WTC11 (cell line): ENCODE results near the gene LMO2.

ENCODE experiments used
- KAT7 ChIP-seq: sonication (generic); formaldehyde crosslinking; IDR thresholded peaks from 2 replicates; pipeline ENCODE4 v1.8.1; 2023; ENCODE audit warnings: missing genetic modification reagents, mild to moderate bottlenecking, borderline replicate concordance
- NFYB ChIP-seq: sonication (generic); formaldehyde crosslinking; conservative IDR thresholded peaks from 2 replicates; pipeline ENCODE4 v1.8.0; 2022; ENCODE audit warnings: low read depth, missing genetic modification reagents
- NR2C2 ChIP-seq: sonication (generic); formaldehyde crosslinking; IDR thresholded peaks from 2 replicates; pipeline ENCODE4 v1.8.0; 2022; ENCODE audit warnings: mild to moderate bottlenecking, missing genetic modification reagents
- PRRX2 ChIP-seq: fragments of 250-450 bp; sonication (Bioruptor Pico); IDR thresholded peaks from 2 replicates; pipeline ENCODE4 v1.8.0; 2021; ENCODE audit warnings: mild to moderate bottlenecking
- SMAD4 ChIP-seq: sonication (generic); formaldehyde crosslinking; IDR thresholded peaks from 2 replicates; pipeline ENCODE4 v1.8.0; 2022; ENCODE audit warnings: mild to moderate bottlenecking, missing genetic modification reagents
- SP1 ChIP-seq: sonication (generic); formaldehyde crosslinking; conservative IDR thresholded peaks from 2 replicates; pipeline ENCODE4 v1.8.1; 2022; ENCODE audit warnings: missing genetic modification reagents
- ZNF396 ChIP-seq: fragments of 250-450 bp; sonication (Bioruptor Pico); IDR thresholded peaks from 2 replicates; pipeline ENCODE4 v1.8.0; 2021; ENCODE audit warnings: mild to moderate bottlenecking, moderate library complexity, borderline replicate concordance
- TF ChIP-seq, protein P1 (sequence below): fragments of 200-600 bp; IDR thresholded peaks from 2 replicates; pipeline ENCODE4 v1.8.0; 2022; ENCODE audit warnings: antibody characterized with exemption
- TF ChIP-seq, protein P2 (sequence below): sonication (generic); formaldehyde crosslinking; IDR thresholded peaks from 2 replicates; pipeline ENCODE4 v1.8.0; 2022; ENCODE audit warnings: mild to moderate bottlenecking, missing genetic modification reagents
- TF ChIP-seq, protein P3 (sequence below): sonication (generic); formaldehyde crosslinking; IDR thresholded peaks from 2 replicates; pipeline ENCODE4 v1.8.1; 2023; ENCODE audit warnings: mild to moderate bottlenecking, missing genetic modification reagents, moderate library complexity
- TF ChIP-seq, protein P4 (sequence below): sonication (generic); formaldehyde crosslinking; IDR thresholded peaks from 2 replicates; pipeline ENCODE4 v1.8.0; 2023; ENCODE audit warnings: mild to moderate bottlenecking, missing genetic modification reagents
- TF ChIP-seq, protein P5 (sequence below): sonication (generic); formaldehyde crosslinking; IDR thresholded peaks from 2 replicates; pipeline ENCODE4 v1.8.0; 2022; ENCODE audit warnings: mild to moderate bottlenecking, missing genetic modification reagents
- TF ChIP-seq, protein P6 (sequence below): sonication (generic); formaldehyde crosslinking; IDR thresholded peaks from 2 replicates; pipeline ENCODE4 v1.8.0; 2022; ENCODE audit warnings: mild to moderate bottlenecking, missing genetic modification reagents
- TF ChIP-seq, protein P7 (sequence below): sonication (generic); formaldehyde crosslinking; IDR thresholded peaks from 2 replicates; pipeline ENCODE4 v1.8.1; 2023; ENCODE audit warnings: mild to moderate bottlenecking, missing genetic modification reagents, moderate library complexity

DNA sequence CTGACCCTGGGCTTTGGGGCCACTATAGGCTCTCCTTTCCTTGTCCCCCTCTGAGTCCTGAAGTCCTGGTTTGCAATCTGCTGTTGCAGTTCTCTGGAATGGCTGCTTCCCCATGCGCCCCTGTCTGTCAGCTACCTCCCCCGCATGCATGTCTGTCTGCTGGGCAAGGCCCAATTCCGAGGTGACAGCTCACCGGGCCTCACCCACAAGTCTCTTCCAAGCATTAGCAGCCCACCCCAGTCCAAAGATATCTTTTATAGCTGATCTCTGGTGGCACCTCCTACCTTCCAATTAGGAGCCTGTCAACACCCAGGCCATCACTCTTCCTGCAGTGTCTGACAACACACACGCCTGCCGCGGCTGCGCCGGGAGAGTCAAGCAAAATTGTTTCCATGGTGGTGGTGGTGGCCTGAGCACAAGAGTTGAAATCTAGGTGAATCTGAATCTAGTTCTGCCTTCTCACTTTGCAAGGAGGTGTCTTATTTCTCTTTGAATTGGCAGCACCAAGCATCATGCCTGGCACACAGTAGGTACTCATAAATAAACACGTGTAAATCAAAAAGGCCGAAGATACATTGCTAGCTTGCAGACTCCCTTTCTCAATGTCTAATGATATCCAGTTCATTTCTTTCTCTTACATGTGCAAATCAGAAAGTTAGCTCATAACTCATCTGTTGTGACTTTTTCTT, 1.2 kb upstream of the LMO2 start:
- TF ChIP-seq, protein P1, sequence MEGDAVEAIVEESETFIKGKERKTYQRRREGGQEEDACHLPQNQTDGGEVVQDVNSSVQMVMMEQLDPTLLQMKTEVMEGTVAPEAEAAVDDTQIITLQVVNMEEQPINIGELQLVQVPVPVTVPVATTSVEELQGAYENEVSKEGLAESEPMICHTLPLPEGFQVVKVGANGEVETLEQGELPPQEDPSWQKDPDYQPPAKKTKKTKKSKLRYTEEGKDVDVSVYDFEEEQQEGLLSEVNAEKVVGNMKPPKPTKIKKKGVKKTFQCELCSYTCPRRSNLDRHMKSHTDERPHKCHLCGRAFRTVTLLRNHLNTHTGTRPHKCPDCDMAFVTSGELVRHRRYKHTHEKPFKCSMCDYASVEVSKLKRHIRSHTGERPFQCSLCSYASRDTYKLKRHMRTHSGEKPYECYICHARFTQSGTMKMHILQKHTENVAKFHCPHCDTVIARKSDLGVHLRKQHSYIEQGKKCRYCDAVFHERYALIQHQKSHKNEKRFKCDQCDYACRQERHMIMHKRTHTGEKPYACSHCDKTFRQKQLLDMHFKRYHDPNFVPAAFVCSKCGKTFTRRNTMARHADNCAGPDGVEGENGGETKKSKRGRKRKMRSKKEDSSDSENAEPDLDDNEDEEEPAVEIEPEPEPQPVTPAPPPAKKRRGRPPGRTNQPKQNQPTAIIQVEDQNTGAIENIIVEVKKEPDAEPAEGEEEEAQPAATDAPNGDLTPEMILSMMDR: no peak
- TF ChIP-seq KAT7 (CRISPR knock-in tag) (no peak), SMAD4 (CRISPR knock-in tag) (no peak), SP1 (no peak), PRRX2 (CRISPR knock-in tag) (no peak), ZNF396 (CRISPR knock-in tag) (no peak), NR2C2 (CRISPR knock-in tag) (no peak), NFYB (CRISPR knock-in tag) (no peak)
- TF ChIP-seq, protein P2, sequence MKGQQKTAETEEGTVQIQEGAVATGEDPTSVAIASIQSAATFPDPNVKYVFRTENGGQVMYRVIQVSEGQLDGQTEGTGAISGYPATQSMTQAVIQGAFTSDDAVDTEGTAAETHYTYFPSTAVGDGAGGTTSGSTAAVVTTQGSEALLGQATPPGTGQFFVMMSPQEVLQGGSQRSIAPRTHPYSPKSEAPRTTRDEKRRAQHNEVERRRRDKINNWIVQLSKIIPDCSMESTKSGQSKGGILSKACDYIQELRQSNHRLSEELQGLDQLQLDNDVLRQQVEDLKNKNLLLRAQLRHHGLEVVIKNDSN: no peak
- TF ChIP-seq, protein P3, sequence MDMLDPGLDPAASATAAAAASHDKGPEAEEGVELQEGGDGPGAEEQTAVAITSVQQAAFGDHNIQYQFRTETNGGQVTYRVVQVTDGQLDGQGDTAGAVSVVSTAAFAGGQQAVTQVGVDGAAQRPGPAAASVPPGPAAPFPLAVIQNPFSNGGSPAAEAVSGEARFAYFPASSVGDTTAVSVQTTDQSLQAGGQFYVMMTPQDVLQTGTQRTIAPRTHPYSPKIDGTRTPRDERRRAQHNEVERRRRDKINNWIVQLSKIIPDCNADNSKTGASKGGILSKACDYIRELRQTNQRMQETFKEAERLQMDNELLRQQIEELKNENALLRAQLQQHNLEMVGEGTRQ: no peak
- TF ChIP-seq, protein P4, sequence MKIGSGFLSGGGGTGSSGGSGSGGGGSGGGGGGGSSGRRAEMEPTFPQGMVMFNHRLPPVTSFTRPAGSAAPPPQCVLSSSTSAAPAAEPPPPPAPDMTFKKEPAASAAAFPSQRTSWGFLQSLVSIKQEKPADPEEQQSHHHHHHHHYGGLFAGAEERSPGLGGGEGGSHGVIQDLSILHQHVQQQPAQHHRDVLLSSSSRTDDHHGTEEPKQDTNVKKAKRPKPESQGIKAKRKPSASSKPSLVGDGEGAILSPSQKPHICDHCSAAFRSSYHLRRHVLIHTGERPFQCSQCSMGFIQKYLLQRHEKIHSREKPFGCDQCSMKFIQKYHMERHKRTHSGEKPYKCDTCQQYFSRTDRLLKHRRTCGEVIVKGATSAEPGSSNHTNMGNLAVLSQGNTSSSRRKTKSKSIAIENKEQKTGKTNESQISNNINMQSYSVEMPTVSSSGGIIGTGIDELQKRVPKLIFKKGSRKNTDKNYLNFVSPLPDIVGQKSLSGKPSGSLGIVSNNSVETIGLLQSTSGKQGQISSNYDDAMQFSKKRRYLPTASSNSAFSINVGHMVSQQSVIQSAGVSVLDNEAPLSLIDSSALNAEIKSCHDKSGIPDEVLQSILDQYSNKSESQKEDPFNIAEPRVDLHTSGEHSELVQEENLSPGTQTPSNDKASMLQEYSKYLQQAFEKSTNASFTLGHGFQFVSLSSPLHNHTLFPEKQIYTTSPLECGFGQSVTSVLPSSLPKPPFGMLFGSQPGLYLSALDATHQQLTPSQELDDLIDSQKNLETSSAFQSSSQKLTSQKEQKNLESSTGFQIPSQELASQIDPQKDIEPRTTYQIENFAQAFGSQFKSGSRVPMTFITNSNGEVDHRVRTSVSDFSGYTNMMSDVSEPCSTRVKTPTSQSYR: no peak
- TF ChIP-seq, protein P5, sequence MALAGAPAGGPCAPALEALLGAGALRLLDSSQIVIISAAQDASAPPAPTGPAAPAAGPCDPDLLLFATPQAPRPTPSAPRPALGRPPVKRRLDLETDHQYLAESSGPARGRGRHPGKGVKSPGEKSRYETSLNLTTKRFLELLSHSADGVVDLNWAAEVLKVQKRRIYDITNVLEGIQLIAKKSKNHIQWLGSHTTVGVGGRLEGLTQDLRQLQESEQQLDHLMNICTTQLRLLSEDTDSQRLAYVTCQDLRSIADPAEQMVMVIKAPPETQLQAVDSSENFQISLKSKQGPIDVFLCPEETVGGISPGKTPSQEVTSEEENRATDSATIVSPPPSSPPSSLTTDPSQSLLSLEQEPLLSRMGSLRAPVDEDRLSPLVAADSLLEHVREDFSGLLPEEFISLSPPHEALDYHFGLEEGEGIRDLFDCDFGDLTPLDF: no peak
- TF ChIP-seq, protein P6, sequence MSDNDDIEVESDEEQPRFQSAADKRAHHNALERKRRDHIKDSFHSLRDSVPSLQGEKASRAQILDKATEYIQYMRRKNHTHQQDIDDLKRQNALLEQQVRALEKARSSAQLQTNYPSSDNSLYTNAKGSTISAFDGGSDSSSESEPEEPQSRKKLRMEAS: no peak
- TF ChIP-seq, protein P7, sequence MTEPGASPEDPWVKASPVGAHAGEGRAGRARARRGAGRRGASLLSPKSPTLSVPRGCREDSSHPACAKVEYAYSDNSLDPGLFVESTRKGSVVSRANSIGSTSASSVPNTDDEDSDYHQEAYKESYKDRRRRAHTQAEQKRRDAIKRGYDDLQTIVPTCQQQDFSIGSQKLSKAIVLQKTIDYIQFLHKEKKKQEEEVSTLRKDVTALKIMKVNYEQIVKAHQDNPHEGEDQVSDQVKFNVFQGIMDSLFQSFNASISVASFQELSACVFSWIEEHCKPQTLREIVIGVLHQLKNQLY (CRISPR knock-in tag): no peak
